Stimulated activated CD8-positive, alpha-beta memory T cell treated with anti-CD3 and anti-CD28 coated beads, Interleukin-7, amount 100 ng/mL, for 1 hour (primary cell): ENCODE results near the gene MUC22.
"Not testable (repeated sequence)": the region's sequence is repeated elsewhere in the genome, so short reads cannot be mapped to it uniquely, and the experiment has no call there.

Experiments used
- DNase-seq, 2 donors: peaks; one replicate each; pipeline ENCODE4 v3.0.0-alpha.2; 2020; ENCODE audit warnings: low read depth in 2 of 2

The MUC22 gene

DNA sequence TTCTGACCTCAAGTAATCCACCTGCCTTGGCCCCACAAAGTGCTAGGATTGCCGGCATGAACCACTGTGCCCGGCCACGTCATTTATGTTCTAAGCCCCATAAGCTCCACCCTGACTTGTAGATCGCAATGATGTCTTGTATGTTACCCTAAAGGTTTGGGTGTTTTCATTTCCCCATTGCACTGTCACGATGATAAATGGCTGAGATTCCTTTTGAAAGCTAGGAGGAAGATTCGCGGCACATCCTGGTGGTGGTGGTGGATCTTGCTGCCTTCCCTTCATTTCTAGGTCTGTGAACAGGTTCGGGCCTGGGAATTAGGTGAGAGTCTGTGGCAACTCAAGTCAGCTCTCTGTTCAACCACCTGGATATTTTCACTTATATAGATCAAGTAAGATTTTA, 28.3 kb downstream of the MUC22 start:
- DNase-seq: no peak

DNA sequence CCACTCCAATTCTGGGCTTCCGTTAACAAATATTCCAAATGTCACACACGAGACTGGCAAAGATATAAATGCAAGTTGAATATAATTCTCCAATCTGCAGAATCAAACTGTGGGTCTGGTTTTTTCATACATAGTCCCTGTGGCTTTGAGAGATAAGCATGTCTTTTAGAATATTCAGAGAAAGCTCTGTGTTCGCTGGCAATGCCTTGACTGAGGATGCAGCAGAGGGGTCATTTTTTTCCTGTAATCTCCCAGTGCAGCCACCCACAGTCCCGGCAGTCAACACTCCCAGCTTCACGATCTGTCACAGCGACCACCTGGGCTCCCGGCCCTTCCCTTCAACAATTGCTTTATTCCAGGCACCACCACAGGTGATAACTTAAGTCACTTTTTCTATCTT, 30.5 kb downstream of the MUC22 start:
- no peak for DNase-seq

DNA sequence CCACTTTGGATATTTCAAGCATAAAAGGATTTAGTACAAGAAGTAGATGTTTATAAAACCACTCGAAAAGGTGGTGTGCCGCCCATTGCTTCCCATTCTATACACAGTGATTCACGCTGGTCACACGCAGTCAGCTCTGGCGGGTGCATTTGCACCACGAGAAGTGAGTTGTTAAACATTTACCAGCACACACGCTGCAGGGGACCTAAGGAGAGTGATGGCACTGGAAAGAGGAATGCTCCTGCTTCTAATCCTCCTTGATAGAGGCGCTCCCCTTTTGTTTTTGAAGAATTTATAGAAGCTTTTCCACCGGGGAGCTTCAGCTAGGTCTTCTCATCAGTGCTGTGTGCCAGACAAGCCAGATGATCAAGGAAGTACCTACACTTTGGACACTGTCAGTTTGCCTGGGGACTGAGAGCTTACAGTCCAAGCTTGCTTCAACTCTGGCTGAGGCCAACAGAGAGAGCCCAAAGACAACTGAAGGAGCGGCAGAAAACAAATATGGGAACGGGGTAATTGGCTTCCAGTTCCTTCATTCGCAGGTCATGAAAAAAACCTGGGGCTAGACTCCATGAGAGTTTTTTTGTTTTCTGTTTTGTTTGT, 31.2 kb downstream of the MUC22 start:
- no peak for DNase-seq

DNA sequence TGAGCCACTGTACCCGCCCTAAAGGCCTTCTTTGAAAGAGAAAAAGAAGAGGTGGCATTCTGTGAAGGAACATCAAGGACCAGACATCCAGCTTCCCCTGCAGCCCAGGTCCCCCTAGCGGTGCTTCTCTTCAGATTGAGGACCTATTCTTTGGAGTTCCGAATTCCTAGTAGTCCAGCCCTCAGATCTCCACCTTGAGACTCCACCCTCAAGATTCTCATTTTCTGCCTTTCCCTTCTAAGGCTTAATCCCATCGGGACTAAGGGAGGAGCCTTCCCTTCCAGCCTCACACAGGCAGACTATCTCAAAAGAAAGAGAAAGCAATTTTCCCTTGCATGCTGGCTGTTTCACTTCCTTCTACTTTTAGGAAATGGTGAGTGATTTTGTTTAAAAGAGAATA, 32.5 kb downstream of the MUC22 start:
- DNase-seq: no peak

DNA sequence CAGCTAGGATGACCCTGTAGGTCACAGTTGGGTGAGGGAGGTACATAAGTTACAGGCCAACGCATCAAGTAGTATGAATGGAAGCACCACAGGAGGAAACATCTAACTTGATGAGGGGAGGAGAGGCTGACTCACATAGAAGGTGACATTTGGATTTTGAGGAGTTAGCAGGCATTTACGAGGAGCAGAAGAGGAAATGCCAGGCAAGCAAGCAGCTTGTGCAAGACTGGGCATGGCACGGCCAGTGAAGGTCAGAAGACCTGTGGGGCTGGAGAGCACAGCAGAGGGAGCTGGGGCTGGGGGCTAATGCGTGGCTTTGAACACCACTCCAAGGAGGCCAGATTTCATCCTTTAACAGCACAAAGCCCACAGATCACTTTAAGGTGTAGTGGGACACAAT, 37.8 kb downstream of the MUC22 start:
- no peak for DNase-seq

DNA sequence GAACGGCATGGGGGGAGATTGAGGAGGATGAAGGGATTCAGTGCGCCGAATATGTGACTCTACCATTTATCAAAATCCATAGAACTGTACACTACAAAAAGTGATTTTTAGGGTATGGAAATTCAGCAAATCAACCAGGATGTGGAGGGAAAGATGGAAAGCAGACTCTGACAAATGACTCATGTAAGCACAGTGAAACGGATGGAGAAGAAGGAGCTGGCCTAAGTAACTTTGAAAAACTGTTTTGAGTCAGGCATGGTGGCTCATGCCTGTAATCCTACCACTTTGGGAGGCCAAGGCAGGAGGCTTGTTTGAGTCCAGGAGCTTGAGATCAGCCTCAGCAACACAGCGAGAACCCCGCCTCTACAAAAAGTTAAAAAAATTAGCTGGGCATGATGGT, 39.2 kb downstream of the MUC22 start:
- no peak for DNase-seq

DNA sequence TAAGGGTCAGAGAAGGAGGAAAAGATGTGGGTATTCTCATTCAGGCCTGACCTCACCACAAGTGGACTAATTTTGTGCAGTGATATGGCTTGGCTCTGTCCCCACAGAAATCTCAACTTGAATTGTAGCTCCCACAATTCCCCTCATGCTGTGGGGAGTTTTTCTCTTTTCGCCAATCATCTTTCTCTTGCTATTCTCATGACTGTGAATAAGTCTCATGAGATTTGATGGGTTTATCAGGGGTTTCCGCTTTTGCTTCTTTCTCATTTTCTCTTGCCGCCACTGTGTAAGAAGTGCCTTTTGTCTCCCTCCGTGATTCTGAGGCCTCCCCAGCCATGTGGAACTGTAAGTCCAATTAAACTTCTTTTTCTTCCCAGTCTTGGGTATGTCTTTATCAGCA, 42.9 kb downstream of the MUC22 start:
- DNase-seq: not testable (repeated sequence)

DNA sequence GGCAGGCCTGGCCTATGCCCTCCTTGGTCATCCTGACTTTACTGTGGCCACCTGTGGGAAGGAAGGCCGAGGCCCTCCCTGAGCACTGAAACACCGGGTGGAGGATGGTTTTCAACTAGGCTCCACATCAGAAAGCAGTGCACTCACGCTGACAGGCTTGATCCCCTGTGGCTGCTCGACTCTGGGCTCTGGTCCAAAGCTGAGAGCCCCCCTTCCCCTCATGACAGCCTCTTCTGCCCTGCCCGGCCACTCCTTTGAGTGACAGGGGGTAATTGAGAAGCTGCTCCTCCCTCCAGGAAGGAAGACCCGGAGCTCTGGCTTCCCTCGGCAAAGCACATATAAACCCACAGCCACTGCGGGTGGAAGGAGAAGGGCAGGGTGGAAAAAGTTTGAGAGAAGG, 43.6 kb downstream of the MUC22 start:
- DNase-seq: no peak

DNA sequence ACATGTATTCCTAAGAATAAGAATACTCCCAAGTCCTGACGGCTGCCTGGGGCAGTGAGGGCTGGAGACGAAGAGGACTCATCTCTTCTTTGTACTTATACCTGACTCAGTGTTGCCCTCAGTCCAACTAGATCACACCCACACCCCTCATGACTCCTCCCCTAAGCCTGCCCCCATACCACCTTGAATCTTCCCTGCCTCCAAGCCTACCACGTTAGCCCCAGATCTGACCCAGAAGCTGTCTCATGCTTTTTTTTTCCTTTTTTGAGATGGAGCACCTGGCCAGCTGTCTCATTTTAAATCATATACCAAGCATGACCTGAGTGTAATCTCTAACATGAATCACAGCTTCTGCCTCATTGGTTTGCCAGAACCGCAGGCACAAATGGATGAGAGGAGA, 45.2 kb downstream of the MUC22 start:
- no peak for DNase-seq

DNA sequence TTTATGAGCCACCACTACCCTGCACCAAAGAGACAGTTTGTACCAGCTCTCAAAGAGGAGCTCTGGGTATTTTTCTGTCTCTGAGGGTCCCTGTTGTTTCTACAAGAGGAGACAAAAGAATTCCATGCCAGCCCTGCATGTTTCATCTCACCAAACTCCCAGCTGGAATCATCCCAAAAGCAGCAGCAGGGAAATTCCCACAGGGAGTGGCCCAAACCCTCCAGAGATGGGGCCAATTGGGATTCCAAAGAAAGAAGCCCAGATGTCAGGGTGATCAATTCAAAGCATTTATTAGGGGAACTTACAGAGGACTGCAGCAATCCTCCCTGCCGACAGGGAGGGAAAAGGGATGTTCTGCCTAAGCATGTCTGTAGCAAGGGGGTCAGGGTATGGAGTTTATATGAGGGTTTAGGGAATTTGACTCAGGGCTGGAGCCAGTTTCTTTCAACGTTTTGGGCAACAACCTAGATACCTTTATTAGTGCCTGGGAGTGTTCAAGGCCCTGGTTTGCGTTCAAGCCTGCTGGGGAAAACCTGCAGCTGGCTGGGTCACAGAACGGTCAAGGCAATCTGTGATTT, 47.2 kb downstream of the MUC22 start:
- DNase-seq: no peak

DNA sequence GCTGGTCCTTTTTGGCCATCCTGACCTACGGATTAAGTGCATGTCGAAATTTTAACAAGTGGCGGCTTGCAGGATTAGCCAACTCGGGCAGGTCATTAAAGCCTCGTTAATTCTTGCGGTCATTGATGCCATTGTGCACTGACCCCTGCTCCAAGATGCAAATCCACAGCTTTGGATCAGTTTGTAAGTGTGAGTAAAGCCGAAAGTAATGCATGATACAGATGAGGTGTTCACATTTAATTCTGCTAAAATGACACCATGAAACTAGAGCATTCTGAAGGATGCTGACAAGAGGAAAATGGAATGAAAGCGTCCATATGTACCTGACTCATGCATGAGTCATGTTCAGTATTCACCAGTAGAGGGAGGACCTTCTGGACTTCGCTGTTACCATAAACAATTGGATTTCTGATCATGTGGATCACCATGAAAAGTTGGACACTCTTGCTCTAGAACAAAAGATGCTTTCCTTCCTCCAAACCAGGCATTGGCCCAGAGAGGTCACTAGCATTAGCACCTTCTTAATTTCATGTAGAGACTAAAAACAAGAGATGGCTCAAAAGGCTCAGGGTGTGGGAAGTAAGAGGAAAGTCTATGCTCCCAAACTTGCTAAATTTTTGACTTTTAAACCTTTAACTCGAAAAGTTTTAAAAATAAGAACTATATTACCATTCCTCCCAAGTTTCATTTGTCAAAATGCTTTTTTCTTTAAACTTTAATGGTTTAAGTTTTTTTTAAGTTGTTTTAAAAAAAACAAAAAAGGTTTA, 48.0 kb downstream of the MUC22 start:
- no peak for DNase-seq

DNA sequence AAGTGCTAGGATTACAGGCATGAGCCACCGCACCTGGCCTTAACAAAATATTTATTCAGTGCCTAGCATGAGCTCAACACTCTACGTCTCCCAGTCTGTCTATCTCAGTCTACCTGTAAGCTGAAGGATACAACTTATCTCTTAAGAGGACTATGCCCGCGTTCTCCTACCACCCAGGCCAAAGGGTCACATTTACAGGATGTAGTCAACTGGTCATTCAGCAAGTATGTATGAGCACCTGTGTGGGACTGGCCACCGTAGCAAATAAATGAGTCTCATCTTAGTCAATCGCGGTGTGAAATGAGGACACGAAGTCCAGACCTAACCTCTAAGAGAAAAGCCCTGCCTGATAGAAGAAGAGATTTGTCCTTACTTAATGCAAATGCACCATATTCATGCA, 49.9 kb downstream of the MUC22 start:
- DNase-seq: no peak

DNA sequence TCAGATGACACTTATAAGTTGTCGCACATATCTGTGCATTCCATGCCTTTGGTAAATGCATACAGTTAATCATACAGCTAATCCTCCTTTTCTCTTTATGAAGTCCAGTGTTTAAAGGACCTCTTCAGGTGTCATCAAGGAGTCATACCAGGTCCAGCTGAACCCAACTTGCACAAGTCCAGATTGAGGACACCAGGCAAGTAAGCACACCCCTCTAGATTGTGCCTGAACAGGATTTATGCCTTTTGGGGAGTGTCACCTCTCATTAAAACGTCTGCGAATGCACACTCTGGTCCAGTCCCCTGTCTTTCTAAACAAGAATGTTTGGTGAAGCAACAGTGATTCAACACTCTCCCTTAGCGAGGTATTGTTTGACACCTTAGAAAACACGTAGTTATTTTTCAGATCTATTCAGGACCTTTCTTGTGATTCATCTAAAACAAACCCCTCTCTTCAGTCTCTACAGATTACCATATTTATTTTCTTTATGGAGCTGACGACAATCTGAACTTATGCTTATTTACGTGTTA, 53.7 kb downstream of the MUC22 start:
- DNase-seq: no peak

DNA sequence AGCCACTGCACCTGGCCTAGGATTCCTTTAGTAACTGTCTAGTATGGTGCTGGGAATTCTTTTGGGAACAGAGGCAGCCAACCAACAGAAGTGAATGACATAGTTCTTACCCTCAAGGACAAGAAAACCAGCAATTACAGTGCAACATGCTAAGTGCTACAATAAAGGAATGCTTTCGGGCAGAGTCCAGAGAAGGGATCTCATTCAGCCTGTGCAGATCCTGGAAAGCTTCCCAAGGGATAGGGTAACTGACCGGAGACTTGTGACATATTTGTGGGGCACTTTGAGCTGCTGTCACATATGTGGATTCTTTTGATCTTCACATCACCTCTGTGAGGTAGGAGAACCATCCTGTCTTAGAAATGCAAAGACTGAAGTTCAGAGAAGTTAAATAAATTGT, 55.3 kb downstream of the MUC22 start:
- DNase-seq: no peak

DNA sequence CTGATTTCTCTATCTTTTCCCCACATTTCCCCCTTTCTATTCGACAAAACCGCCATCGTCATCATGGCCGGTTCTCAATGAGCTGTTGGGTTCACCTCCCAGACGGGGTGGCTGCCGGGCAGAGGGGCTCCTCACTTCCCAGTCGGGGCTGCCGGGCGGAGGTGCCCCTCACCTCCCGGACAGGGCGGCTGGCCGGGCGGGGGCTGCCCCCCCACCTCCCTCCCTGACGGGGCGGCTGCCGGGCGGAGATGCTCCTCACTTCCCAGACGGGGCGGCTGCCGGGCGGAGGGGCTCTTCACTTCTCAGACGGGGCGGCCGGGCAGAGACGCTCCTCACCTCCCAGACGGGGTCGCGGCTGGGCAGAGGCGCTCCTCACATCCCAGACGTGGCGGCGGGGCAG, 56.8 kb downstream of the MUC22 start:
- DNase-seq: not testable (repeated sequence)

DNA sequence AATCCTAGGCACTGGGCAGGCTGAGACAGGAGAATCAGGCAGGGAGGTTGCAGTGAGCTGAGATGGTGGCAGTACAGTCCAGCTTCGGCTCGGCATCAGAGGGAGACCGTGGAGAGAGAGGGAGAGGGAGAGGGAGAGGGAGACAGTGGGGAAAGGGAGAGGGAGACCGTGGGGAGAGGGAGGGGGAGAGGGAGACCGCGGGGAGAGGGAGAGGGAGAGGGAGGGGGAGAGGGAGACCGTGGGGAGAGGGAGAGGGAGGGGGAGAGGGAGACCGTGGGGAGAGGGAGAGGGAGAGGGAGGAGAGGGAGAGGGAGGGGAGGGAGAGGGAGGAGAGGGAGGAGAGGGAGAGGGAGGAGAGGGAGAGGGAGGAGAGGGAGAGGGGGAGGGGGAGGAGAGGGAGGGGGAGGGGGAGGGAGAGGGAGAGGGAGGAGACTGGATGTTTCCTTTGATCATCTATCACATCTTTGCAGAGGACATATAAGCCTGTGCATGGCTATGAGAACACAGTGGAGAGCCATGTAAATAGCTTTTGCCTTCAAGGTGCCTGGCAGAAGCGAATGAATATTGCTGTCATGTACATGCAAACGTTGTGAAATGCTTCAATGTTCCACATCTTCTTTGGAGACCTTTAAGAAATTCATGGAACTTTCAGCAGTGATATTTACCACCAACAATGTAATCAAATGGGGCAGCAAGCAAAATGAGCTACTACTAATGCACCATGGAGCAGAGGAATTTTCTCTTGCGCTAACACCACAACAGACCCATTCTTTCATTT, 57.8 kb downstream of the MUC22 start:
- DNase-seq: not testable (repeated sequence)

DNA sequence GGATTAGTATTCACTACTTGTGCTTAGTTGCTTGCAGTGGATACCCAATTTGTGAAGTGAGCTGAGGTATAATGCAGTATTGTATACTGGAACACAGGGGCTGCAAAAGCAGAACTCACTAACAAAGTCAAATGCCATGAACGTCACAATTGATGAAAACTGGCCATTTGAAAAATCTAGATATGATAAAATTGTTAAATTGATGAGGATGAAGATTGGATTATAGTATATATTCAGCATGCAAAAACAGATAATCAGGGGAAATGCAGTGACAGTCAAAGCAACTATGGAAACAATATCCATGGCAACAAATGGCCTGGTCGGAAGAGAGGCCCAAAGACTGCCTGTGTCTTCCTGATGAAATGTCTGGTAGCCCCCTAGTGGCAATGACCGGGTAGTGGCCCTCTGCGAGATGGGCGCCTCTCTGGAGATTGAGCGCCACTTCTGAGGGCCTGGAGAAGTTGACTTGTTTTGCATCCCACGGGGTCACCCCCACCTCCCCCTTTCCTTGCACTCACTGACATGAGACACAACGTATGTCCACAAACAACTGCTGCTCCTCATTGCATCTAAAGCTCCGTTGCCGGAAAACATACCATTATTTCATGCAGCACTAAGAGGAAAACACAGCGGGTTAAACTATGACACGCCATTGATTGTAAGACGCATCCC, 58.5 kb downstream of the MUC22 start:
- DNase-seq: peak; percentile 16 to 36

DNA sequence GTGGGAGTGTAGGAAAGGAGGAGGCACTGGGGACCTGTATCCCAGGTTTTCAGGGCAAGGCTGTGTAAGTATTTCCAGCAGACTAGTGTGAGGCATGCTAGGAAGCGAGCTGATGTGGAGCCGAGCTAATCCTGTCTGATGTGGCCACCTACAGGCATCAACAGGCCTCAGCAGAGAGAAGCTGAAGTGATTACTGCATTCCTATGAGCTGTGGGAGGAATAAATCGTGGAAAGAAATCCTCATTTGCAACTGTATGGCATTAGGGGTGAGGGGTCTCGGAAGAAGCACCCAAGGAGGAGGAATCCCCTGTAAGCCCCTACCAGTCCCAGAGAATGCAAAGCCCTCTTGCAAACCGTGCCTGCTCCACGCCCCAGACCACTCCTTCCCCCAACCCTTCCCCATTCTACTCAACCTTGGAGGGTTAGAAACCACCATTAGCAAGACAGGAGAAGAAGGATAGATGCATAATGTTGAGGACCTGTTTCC, 60.5 kb downstream of the MUC22 start:
- no peak for DNase-seq

DNA sequence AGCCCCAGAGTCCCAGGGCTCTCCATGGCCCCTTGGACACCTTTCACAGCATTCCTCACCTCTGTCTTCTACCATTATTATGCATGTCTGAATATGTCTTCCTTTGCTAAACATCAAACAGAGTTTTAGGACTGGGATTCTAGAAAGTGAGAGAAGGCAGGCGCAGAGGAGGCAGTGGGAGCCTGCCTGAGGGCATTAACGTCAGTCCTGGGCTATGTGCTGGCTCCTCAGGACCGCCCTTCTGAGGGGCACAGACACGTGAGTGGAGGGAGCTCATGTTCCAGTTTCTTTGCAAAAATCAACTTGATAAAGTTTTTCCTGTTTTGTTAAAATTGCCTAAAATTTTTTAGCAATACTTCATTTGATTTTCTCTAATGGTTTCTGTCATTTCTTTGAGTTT, 64.1 kb downstream of the MUC22 start:
- no peak for DNase-seq

DNA sequence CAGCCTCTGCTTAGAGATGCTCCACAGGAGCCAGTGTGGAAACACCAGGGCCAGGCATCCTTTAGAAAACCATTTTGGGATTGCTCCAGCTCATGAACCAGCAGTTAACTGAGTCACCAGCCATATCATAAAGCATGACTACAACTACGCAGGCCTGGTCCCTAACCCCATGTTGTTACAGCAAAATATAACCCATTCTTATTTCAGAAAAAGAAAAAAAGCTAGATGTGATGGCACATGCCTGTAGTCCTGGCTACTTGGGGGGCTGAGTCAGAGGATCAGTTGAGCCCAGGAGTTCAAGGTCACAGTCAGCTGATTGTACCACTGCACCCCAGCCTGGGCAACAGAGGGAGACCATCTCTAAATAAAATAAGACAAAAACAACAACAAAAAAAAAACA, 65.3 kb downstream of the MUC22 start:
- no peak for DNase-seq

DNA sequence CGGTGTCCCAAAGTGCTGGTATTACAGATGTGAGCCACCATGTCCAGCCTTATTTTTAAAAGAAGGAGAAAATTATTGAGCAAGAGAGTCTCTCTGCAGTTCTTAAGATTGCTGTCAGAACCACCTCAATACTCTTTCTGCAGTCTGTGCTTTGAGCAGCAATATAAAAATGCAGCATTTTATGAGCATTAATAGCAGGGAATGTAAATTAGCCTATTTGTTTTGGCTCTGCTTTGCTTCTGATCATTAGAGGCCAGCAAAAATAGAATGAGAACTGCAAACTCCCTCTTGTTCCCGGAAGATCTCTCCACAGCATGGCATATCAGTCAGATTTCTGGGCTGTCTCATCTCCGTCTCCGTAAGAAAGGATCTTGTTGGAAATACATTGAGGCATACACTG, 66.3 kb downstream of the MUC22 start:
- DNase-seq: no peak
